Measurements from ENCODE around the gene RPL14.

DNA sequence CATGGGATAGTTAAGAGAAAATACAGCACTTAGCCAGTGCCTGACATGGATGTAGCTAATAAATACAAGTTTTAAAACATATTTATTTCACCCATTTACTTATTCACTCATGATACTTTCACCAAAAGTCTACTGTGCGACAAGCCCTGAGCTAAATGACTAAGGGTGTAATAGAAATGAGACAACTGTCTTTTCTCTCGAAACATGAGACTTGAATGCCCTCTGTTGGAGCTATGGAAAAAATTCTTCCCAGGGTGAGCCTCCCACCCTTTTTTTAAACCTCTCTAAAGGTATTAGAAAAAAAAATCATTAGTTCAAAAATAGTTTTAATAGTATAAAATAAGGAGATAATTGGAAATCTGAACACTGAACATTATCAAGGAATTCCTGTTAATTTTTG, 24.3 kb upstream of the RPL14 start:
- TF ChIP-seq CTCF (conservative IDR thresholded peaks at IDR 0.05; ENCODE audit: low read depth, low read length): peak; percentile 64
- TF ChIP-seq EZH2 (IDR thresholded peaks at IDR 0.05; ENCODE audit: low read length, unreplicated experiment): no peak

All from PC-3 (cell line).